ENCODE measurements around the gene ANKRD34B. TPM values are rescaled to one million over a fixed set of nuclear protein-coding genes. Genes with fewer than 3 reads are reported as not detected.
"Not testable (repeated sequence)": the region's sequence is repeated elsewhere in the genome, so short reads cannot be mapped to it uniquely, and the experiment has no call there.

Gene ANKRD34B
- total RNA-seq, 2 donors from 2014 or later = not detected

GRCh38 chr5:80588858-80589540, 18.9 kb upstream of the ANKRD34B start:
- TF ChIP-seq CTCF (IDR thresholded peaks at IDR 0.05) = no peak
- no peaks in the 10 kb centered on the region for H3K36me3 ChIP-seq
- no peak for ATAC-seq (ENCODE audit: insufficient number of reproducible peaks, low FRiP score, low read depth)
- no peak overlapping the region for H3K4me3 ChIP-seq
- H3K9me3 ChIP-seq = no peaks in the 10 kb centered on the region
- H3K4me1 ChIP-seq (ENCODE audit: control insufficient read depth in 1 of 2, low read depth in 2 of 2) = no peaks in the 10 kb centered on the region
- no peak overlapping the region for H3K27ac ChIP-seq
- DNase-seq (ENCODE audit: low spot score) = no peak
- H3K27me3 ChIP-seq (replicated peaks; ENCODE audit: insufficient read depth) = no peaks in the 10 kb centered on the region

DNA sequence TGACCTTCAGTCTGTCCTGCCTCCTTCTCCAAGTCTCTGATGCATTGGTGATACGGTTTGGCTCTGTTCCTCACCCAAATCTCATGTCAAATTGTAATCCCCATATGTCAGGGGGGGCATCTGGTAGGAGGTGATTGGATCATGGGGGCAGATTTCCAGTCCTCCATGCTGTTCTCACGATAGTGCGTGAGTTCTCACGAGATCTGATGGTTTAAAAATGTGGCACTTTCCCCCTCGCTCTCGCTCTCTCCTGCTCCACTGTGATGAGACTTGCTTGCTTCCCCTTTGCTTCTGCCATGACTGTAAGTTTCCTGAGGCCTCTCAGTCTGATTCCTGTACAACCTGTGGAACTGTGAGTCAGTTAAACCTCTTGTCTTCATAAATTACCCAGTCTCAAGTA, 14.7 kb upstream of the ANKRD34B start:
- ATAC-seq (ENCODE audit: insufficient number of reproducible peaks, low FRiP score, low read depth) = no peak
- no peaks in the 10 kb centered on the region for H3K9me3 ChIP-seq
- no peak for TF ChIP-seq CTCF (IDR thresholded peaks at IDR 0.05)
- H3K4me3 ChIP-seq = no peak overlapping the region
- no peak overlapping the region for H3K27ac ChIP-seq
- H3K4me1 ChIP-seq (ENCODE audit: control insufficient read depth in 1 of 2, low read depth in 2 of 2) = no peaks in the 10 kb centered on the region
- no peak for DNase-seq (ENCODE audit: low spot score)
- no peaks in the 10 kb centered on the region for H3K27me3 ChIP-seq (replicated peaks; ENCODE audit: insufficient read depth)
- no peaks in the 10 kb centered on the region for H3K36me3 ChIP-seq

- ATAC-seq (ENCODE audit: insufficient number of reproducible peaks, low FRiP score, low read depth); DNase-seq (ENCODE audit: low spot score); H3K4me1 ChIP-seq (ENCODE audit: control insufficient read depth in 1 of 2, low read depth in 2 of 2); H3K27ac ChIP-seq; H3K9me3 ChIP-seq; H3K36me3 ChIP-seq; H3K4me3 ChIP-seq; H3K27me3 ChIP-seq (replicated peaks; ENCODE audit: insufficient read depth): not testable (repeated sequence)
Observed at GRCh38 chr5:80580291-80580690, 10.2 kb upstream of the ANKRD34B start.

DNA sequence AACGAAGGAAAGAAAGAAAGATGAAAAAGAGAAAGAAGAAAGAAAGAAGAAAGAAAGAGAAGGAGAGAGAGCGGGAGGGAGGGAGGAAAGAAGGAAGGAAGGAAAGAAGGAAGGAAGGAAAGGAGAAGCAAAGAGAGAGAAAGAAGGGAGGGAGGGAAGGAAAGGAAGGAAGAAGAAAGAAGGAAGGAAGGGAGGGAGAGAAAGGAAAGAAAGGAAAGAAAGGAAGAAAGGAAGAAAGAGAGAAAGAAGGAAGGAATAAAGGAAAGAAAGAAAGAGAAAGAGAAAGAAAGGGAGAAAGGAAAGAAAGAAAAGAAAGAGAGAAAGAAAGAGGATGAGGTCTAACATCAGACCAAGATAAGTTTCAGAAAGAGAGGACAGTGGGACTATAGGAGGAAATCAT, 9.0 kb upstream of the ANKRD34B start:
- Histone ChIP-seq H3K9me3 (no peaks in the 10 kb centered on the region), H3K27me3 (replicated peaks; ENCODE audit: insufficient read depth) (no peaks in the 10 kb centered on the region), H3K36me3 (no peaks in the 10 kb centered on the region), H3K4me3 (no peak overlapping the region), H3K27ac (no peak overlapping the region), H3K4me1 (ENCODE audit: control insufficient read depth in 1 of 2, low read depth in 2 of 2) (no peaks in the 10 kb centered on the region)
- DNase-seq (ENCODE audit: low spot score) (no peak), ATAC-seq (ENCODE audit: insufficient number of reproducible peaks, low FRiP score, low read depth) (no peak)
- no peak for TF ChIP-seq CTCF (IDR thresholded peaks at IDR 0.05)

- Histone ChIP-seq H3K9me3 (no peaks in the 10 kb centered on the region), H3K4me1 (ENCODE audit: control insufficient read depth in 1 of 2, low read depth in 2 of 2) (no peaks in the 10 kb centered on the region), H3K27me3 (replicated peaks; ENCODE audit: insufficient read depth) (no peaks in the 10 kb centered on the region), H3K27ac (no peak overlapping the region), H3K36me3 (no peaks in the 10 kb centered on the region), H3K4me3 (no peak overlapping the region)
- ATAC-seq (ENCODE audit: insufficient number of reproducible peaks, low FRiP score, low read depth) (no peak), DNase-seq (ENCODE audit: low spot score) (no peak)
- no peak for TF ChIP-seq CTCF (IDR thresholded peaks at IDR 0.05)
Observed at GRCh38 chr5:80577707-80578106, 7.6 kb upstream of the ANKRD34B start.

DNA sequence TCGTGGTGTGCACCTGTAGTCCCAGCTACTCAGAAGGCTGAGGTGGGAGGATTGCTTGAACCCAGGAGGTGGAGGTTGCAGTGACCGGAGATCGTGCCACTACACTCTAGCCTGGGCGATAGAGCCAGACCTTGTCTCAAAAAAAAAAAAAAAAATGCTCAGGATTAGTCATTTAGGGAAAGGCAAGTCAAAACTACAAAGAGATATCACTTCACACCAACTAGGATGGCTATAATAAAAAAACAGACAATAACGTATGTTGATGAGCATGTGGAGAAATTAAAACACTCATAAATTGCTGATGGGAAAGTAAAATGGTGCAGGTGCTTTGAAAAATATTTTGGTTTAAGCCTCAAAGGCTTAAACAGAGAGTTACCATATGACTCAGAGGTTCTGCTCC, 6.3 kb upstream of the ANKRD34B start:
- no peak for TF ChIP-seq CTCF (IDR thresholded peaks at IDR 0.05)

More for the DNA sequence above, 6.3 kb upstream of the ANKRD34B start:
- H3K9me3 ChIP-seq = no peaks in the 10 kb centered on the region
- H3K27me3 ChIP-seq (replicated peaks; ENCODE audit: insufficient read depth) = no peaks in the 10 kb centered on the region
- ATAC-seq (ENCODE audit: insufficient number of reproducible peaks, low FRiP score, low read depth) (no peak), DNase-seq (ENCODE audit: low spot score) (no peak)
- no peaks in the 10 kb centered on the region for H3K36me3 ChIP-seq
- H3K4me1 ChIP-seq (ENCODE audit: control insufficient read depth in 1 of 2, low read depth in 2 of 2) = no peaks in the 10 kb centered on the region
- H3K4me3 ChIP-seq = no peak overlapping the region
- H3K27ac ChIP-seq = no peak overlapping the region
